ENCODE measurements around the gene CD164L2.
A peak's percentile ranks its signal among the peaks of the same experiment; 100 is the strongest.

CD164L2 gene

GRCh38 chr1:27346991-27347624 lies 36.0 kb downstream of the CD164L2 start:
- DNase-seq (ENCODE audit: low read depth), result no peak

- DNase-seq (ENCODE audit: low read depth), result no peak
These were observed 36.8 kb downstream of the CD164L2 start for GRCh38 chr1:27346357-27346756.

DNA sequence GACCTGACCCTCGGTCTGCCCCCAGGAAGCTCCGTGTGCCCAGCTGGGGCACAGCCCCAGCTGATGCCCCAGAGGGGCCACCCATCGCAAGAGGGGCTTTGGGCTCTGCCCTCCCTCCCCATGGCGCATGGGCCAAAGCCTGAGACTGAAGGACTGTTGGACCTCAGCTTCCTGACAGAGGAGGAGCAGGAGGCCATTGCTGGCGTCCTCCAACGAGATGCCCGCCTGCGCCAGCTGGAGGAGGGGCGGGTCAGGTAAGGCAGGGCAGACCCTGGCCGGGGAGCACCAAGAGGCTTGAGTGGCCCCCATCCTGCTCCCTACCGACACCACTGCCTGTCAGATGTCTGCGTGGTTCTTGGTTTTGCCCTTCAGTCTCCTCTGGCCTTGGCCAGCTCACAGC lies 37.9 kb downstream of the CD164L2 start:
- DNase-seq (ENCODE audit: low read depth), result no peak

DNA sequence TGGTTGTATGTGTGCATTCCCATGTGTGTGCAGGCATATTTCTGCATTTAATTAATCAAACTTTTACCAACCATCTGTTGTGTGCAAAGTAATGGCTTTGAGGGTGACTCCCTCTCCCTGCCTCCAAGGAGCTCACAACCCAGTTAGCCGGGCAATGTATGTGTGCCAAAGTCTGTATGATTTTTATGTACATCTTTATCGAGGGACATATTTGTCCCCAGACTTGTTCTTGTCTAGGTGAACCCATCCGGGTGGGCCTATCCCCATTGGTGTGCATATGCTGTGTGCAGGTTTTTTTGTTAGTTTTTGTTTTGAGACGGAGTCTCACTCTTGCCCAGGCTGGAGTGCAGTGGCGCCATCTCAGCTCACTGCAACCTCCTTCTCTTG lies 39.5 kb downstream of the CD164L2 start:
- DNase-seq (ENCODE audit: low read depth), result no peak

DNA sequence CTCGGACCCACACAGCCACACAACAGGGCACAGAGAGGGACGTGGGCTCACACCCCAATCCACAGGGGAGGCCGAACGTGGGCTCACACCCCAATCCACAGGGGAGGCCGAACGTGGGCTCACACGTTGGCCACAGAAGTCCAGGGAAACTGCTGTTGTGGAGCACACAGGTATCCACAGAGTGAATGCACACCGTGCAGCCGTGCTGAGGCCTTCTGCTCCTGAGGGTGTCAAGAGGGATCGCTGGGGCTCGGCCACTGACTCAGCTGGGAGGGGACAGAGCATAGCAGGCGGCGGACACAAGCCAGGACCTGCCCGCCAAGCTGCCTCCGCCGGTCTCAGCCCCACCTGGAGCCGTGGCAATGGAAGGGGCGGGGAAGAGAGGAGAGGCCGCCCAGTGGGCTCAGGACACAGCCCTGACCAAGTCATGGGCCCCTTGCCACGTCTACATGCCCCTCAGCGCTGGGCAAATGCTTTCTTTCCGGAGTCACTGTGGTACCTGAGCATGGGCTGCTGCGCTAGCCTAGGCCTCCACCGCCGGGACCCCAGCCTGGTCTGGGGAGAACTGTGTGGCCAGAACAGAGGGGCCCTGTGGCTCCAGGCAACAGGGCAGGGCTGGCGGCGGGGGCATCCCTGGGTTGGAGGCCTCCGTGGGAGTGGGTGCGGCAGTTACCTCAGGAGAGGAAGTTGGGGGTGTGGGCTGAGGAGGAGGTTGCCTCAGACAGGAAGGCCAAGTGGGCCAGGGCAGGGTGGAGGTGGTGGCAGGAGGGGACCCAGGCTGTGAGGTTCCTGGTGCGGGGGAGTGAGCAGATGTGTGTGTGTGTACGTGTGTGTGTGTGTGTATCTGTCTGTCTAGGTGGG lies 40.1 kb downstream of the CD164L2 start:
- peak; percentile 65 for DNase-seq (ENCODE audit: low read depth)

GRCh38 chr1:27342391-27342777 lies 40.7 kb downstream of the CD164L2 start:
- no peak for DNase-seq (ENCODE audit: low read depth)

DNA sequence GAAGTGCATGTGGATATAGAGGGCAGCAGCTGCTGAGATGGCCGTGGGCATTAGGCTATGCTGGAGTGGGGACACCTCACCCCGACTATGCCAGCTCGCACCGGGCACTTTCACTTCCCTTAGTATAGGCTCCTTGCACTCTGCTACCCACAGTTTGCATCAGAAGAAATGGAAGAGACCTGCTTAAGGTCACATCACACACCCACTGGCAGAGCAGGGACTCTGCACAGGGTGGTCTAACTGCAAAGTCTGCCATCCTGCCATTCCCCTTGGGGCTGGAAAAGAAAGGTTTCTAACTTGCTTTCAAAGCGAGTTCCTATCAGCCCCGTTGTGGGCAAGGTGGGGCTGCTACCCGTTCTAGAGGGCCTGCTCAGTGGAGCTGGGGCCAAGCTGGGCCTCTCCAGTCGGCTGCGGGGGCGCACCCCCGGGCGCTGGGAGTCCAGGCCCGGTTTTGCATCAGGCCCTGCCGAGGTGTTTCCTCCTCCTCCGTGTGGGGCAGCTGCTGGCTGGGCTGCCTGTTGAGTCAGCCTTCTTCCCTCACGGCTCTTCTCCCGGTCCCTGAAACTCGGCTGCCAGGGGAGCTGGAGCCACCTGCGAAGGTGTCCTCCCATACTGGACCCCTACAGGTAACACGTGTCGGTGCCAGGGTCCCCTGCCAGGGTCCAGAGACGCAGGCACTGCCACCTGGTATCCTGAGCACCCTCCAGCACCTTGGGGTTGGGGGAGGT lies 41.4 kb downstream of the CD164L2 start, which contains the start of gene SYTL1:
Gene SYTL1, plus strand, starts transcription at position 498 of the 728 bp plus-strand sequence. CDS start 3,313 bp downstream, outside the sequence.
- DNase-seq (ENCODE audit: low read depth), result peak; percentile 48

DNA sequence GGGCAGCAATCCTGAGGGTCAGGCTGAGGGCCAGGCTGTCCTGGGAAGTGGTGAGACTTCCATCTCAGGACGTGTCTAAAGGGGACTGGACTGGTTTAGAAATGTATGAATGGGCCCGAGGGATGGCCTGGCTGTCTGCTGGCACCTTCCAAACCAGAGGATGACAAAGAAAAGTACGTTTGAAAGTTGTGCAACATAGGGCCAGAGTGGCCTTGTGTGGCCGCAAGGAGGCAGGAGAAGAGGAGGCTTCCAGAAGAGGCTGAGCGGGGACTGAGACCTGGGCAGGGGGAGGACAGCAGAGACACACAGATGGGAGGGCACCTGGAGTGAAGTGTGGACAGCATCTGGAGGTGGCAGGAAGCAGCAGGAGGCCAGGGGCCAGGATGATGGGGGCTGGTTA lies 43.9 kb downstream of the CD164L2 start:
- DNase-seq (ENCODE audit: low read depth), result no peak

DNA sequence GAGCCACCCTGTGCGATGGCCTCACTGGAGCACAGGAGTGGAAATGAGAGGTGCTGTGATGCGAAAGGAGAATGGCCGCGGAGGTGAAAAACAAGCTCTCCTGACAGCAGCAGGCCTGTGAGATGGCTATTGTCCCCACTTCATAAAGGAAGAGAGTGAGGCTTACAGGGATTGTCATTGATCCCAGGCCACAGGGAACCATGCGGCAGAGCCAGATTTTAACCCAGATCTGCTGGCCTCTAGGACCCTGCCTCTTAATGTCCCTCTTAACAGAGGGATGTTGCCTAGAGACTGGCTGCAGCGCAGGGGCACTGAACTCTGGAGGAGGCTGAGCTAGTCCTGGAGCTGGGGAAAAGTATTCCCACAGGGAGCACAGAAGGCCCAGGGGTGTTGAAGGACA lies 44.4 kb downstream of the CD164L2 start:
- DNase-seq (ENCODE audit: low read depth), result no peak

- DNase-seq (ENCODE audit: low read depth), result no peak
These were observed 46.4 kb downstream of the CD164L2 start for GRCh38 chr1:27336756-27337155.

DNA sequence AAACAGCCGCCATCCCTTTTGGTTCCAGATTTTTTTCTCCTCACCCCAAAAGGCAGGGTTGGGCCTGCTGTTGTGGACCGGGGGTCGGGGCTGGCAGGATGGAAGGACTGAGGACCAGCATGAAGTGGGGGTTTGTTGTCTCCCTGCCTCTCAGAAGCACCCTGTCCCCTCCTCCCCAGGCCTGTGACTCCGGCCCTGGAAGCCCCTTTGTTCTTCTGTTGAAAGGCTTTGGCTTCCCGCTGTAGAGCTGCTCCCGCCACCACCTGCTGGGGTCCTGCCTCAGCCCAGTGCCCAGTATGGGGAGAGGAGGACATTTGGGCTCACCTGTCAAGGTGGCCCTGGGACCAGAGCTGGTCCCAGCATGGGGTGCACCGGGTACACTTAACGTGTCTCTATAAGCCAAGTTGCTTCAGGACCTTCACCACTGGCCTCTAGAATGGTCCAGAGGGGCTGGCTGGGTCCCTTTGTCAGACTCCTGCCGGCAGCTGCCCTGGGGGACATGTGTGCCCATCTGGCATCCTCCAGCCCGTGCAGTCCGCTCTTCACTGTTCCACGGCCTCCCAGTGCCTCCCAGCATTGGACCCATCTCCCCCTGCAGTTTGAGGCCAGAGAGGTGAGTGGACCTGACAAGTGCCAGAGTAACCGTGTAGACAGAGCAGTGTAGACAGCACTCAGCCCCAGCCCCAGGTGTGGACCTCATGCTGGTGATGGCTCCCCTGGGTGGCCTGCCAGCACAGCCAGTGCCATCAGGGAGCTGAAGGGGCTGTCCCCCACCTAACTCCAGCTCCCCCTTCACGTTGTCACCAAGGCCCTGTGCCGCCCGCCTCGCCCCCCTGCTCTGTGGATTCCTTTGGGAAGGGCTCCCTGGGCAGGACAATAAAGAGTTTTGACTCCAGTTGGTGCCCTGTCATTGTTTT lies 47.4 kb downstream of the CD164L2 start:
- DNase-seq (ENCODE audit: low read depth), result no peak

GRCh38 chr1:27333717-27334279 lies 49.3 kb downstream of the CD164L2 start:
- DNase-seq (ENCODE audit: low read depth), result no peak

- DNase-seq (ENCODE audit: low read depth), result no peak
These were observed 50.4 kb downstream of the CD164L2 start for GRCh38 chr1:27332536-27333281.

DNA sequence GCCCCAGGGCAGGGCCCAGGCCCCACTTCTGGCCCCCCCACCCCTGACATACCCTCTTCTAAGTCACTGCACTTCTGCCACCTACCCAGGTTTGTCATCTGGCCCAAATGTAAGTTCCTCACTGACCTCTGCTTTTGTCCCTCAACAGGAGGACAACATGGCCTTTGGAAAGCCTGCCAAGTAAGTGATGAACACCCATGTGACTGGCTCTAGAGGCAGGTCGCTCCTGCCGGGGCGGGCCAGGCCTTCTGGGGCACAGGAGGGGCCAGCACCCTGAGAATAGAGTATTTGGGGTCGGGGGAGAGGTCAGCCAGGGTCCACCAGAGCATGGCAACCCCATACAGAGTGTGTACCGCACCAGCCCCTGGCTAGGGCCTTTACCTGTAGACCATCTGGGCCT lies 51.2 kb downstream of the CD164L2 start:
- no peak for DNase-seq (ENCODE audit: low read depth)

DNA sequence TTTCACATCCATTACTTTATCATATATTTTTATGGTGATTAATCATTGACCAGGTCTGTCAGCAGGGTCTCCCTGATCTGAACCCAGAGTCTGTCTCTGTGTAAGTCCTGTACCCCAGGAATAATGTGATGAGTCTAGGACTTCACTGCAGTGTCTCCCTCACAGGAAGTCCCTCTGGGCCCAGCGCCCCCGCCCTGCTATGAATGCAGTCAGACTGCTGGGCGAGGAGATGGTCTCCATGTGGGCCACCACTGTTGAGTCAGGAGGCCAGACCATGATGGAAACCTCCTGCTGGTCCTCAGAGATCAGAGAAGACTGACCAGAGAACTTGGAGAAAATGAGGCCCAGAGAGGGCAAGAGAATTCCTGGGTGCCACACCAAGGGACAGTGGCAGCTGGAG lies 51.7 kb downstream of the CD164L2 start:
- no peak for DNase-seq (ENCODE audit: low read depth)

DNA sequence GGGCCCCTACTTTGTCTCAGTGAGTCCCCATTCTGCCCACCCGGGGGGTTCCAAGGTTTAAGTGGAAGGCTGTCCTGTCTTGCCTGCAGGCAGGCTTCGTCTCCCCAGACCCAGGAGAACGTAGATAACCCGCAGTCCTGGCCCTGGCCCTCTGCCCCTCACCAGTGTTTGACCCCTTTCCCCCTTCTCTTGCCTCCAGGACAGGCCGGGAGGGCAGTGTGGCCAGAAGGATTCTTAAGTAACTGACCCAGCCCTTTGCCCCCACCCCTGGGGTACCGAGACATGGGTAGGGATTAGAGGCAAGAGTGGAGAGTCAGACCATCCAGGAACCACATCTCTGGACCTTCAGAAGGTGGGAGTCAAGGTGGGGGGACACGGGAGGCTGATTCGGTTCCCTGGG lies 52.3 kb downstream of the CD164L2 start:
- DNase-seq (ENCODE audit: low read depth), result no peak

All from activated T-helper 9 cell treated with anti-CD3 and anti-CD28 coated beads, Interleukin-2, amount 50 U/mL, for 16 hours (primary cell).